Loucy (cell line): Measurements from ENCODE around the gene EMX2.

Experiments used
- H2AFZ ChIP-seq: fragments of 200-600 bp; sonication (generic); 2 replicates; pipeline ENCODE4 v1.6.0; 2016; ENCODE audit warnings: antibody characterized with exemption, mild to moderate bottlenecking, low read length, moderate library complexity
- H3F3A ChIP-seq: fragments of 200-600 bp; 2 replicates; pipeline ENCODE4 v1.6.0; 2016; ENCODE audit warnings: antibody characterized with exemption, low read depth, mild to moderate bottlenecking
- H3K27me3 ChIP-seq: fragments of 200-600 bp; sonication (generic); 2 replicates; pipeline ENCODE4 v1.6.1; 2014; ENCODE audit warnings: low read length, mild to moderate bottlenecking; ENCODE audit not compliant: insufficient read depth, poor library complexity, severe bottlenecking
- H3K36me3 ChIP-seq: fragments of 200-600 bp; sonication (generic); 2 replicates; pipeline ENCODE4 v1.6.1; 2016; ENCODE audit warnings: low read length; ENCODE audit not compliant: insufficient read depth
- H3K4me1 ChIP-seq: fragments of 200-600 bp; sonication (generic); 2 replicates; pipeline ENCODE4 v1.5.1; 2014; ENCODE audit warnings: low read length, mild to moderate bottlenecking; ENCODE audit not compliant: insufficient read depth, poor library complexity, severe bottlenecking
- H3K4me2 ChIP-seq: fragments of 200-600 bp; sonication (generic); 2 replicates; pipeline ENCODE4 v1.6.0; 2014; ENCODE audit warnings: antibody characterized with exemption, low read length, low read depth, mild to moderate bottlenecking; ENCODE audit not compliant: poor library complexity, severe bottlenecking
- H3K4me3 ChIP-seq: fragments of 200-600 bp; sonication (generic); 2 replicates; pipeline ENCODE4 v1.5.1; 2014; ENCODE audit warnings: low read length, mild to moderate bottlenecking, mixed read lengths; ENCODE audit not compliant: poor library complexity, severe bottlenecking
- H3K79me2 ChIP-seq: fragments of 200-600 bp; sonication (generic); 2 replicates; pipeline ENCODE4 v1.6.1; 2014; ENCODE audit warnings: low read length; ENCODE audit not compliant: insufficient read depth
- H3K9ac ChIP-seq: fragments of 200-600 bp; sonication (generic); 2 replicates; pipeline ENCODE4 v1.6.0; 2014; ENCODE audit warnings: mild to moderate bottlenecking, low read depth, low read length, moderate library complexity; ENCODE audit not compliant: poor library complexity, severe bottlenecking
- H3K9me2 ChIP-seq: fragments of 200-600 bp; sonication (generic); replicated peaks from 2 replicates; pipeline ENCODE4 v1.6.1; 2016; ENCODE audit warnings: low read depth, low read length, mixed read lengths
- H3K9me3 ChIP-seq: fragments of 200-600 bp; sonication (generic); 2 replicates; pipeline ENCODE4 v1.6.1; 2014; ENCODE audit warnings: mild to moderate bottlenecking, antibody characterized with exemption, low read length, low read depth; ENCODE audit not compliant: insufficient read depth
- H4K20me1 ChIP-seq: fragments of 200-600 bp; sonication (generic); 2 replicates; pipeline ENCODE4 v1.6.0; 2014; ENCODE audit warnings: antibody characterized with exemption, low read length, mild to moderate bottlenecking; ENCODE audit not compliant: insufficient read depth, poor library complexity, severe bottlenecking
- EZH2phosphoT487 ChIP-seq: fragments of 200-600 bp; IDR thresholded peaks from 2 replicates; pipeline ENCODE4 v1.6.1; 2018; ENCODE audit warnings: antibody characterized with exemption, mild to moderate bottlenecking, moderate library complexity, borderline replicate concordance
- TF ChIP-seq, protein P1 (sequence below): fragments of 200-600 bp; sonication (generic); conservative IDR thresholded peaks from 2 replicates; pipeline ENCODE4 v1.5.1; 2014; ENCODE audit warnings: mild to moderate bottlenecking, antibody characterized with exemption, low read length

The EMX2 gene

DNA sequence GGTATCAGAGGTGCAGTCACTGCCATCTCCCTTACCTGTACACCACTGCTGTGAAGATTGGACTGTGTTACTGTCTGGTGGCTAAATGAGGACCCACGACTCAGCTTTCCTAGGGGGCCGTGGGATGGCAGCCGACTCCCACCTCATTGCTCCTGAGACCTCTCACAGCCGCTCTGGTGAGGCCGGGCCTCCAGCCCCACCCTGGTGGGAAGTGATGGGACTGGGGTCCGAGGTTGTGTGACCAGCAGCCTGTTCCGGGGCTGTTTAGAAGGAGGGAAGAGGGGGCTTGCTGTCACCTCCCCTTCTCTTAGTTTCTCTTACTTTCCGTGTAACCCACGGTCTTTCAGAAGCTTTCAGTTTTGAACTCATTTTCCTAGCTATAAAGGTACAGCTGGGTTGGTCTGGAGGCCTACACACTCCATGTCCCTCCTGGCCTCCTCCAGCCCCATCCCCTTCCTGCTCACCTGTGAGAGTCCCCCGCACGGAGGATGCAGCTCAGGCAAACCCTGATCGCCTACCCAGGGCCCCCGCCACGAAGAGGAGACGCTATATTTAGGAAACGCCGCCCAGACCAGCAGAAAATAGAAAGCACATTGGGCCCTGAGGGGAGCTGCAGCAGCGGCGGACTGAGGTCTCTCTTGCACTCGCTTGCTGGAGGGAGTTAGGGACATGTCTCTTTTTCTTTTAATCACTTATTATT is 4.6 kb downstream of the EMX2 start:
- H3K9me3 ChIP-seq = no peaks in the 10 kb centered on the region
- no peaks in the 10 kb centered on the region for H4K20me1 ChIP-seq
- no peaks in the 10 kb centered on the region for H3K36me3 ChIP-seq
- H3K4me1 ChIP-seq = no peaks in the 10 kb centered on the region
- no peaks in the 10 kb centered on the region for H3K9me2 ChIP-seq
- no peaks in the 10 kb centered on the region for H3K79me2 ChIP-seq
- no peaks in the 10 kb centered on the region for H3K27me3 ChIP-seq
- H3K4me3 ChIP-seq = no peak overlapping the region
- H3K9ac ChIP-seq = no peak overlapping the region
- H3F3A ChIP-seq = no peaks in the 10 kb centered on the region
- no peak overlapping the region for H2AFZ ChIP-seq
- no peak overlapping the region for H3K4me2 ChIP-seq
- TF ChIP-seq, protein P1, sequence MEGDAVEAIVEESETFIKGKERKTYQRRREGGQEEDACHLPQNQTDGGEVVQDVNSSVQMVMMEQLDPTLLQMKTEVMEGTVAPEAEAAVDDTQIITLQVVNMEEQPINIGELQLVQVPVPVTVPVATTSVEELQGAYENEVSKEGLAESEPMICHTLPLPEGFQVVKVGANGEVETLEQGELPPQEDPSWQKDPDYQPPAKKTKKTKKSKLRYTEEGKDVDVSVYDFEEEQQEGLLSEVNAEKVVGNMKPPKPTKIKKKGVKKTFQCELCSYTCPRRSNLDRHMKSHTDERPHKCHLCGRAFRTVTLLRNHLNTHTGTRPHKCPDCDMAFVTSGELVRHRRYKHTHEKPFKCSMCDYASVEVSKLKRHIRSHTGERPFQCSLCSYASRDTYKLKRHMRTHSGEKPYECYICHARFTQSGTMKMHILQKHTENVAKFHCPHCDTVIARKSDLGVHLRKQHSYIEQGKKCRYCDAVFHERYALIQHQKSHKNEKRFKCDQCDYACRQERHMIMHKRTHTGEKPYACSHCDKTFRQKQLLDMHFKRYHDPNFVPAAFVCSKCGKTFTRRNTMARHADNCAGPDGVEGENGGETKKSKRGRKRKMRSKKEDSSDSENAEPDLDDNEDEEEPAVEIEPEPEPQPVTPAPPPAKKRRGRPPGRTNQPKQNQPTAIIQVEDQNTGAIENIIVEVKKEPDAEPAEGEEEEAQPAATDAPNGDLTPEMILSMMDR = no peak
- no peak for TF ChIP-seq EZH2phosphoT487

DNA sequence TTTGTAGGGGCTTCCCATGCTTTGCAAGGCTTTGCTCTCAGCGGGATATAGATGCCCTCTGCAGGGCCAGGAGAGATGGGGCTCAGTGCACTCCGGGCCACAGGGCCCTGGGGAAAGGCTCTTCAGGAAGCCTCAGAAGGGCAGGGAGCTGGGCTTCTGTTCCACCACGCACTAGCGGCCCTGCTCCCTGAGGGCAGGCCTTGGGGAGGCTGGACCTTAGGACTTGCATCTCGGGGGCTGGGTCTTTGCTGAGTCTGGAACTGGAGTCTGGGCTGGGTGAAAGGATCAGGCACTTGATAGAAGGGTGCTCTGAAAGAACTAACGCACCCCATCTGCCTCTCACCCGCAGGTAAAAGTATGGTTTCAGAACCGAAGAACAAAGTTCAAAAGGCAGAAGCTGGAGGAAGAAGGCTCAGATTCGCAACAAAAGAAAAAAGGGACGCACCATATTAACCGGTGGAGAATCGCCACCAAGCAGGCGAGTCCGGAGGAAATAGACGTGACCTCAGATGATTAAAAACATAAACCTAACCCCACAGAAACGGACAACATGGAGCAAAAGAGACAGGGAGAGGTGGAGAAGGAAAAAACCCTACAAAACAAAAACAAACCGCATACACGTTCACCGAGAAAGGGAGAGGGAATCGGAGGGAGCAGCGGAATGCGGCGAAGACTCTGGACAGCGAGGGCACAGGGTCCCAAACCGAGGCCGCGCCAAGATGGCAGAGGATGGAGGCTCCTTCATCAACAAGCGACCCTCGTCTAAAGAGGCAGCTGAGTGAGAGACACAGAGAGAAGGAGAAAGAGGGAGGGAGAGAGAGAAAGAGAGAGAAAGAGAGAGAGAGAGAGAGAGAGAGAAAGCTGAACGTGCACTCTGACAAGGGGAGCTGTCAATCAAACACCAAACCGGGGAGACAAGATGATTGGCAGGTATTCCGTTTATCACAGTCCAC is 5.4 kb downstream of the EMX2 start:
- H3K4me1 ChIP-seq = no peaks in the 10 kb centered on the region
- no peak overlapping the region for H2AFZ ChIP-seq
- H3K27me3 ChIP-seq = no peaks in the 10 kb centered on the region
- H3K4me2 ChIP-seq = no peak overlapping the region
- H3K79me2 ChIP-seq = no peaks in the 10 kb centered on the region
- H3K4me3 ChIP-seq = no peak overlapping the region
- H4K20me1 ChIP-seq = no peaks in the 10 kb centered on the region
- H3F3A ChIP-seq = no peaks in the 10 kb centered on the region
- TF ChIP-seq, protein P1 = no peak
- TF ChIP-seq EZH2phosphoT487 = no peak
- no peak overlapping the region for H3K9ac ChIP-seq
- H3K36me3 ChIP-seq = no peaks in the 10 kb centered on the region
- no peaks in the 10 kb centered on the region for H3K9me2 ChIP-seq
- H3K9me3 ChIP-seq = no peaks in the 10 kb centered on the region

DNA sequence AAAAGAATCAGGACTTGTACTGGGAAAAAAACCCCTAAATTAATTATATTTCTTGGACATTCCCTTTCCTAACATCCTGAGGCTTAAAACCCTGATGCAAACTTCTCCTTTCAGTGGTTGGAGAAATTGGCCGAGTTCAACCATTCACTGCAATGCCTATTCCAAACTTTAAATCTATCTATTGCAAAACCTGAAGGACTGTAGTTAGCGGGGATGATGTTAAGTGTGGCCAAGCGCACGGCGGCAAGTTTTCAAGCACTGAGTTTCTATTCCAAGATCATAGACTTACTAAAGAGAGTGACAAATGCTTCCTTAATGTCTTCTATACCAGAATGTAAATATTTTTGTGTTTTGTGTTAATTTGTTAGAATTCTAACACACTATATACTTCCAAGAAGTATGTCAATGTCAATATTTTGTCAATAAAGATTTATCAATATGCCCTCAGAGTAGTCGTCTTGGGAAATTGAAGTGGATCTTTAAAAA is 6.6 kb downstream of the EMX2 start:
- Histone ChIP-seq H3K27me3 (no peaks in the 10 kb centered on the region), H3K9me3 (no peaks in the 10 kb centered on the region), H3K4me3 (no peak overlapping the region), H3K4me2 (no peak overlapping the region), H4K20me1 (no peaks in the 10 kb centered on the region), H3K4me1 (no peaks in the 10 kb centered on the region), H2AFZ (no peak overlapping the region), H3K79me2 (no peaks in the 10 kb centered on the region), H3K9ac (no peak overlapping the region), H3F3A (no peaks in the 10 kb centered on the region), H3K9me2 (no peaks in the 10 kb centered on the region), H3K36me3 (no peaks in the 10 kb centered on the region)
- TF ChIP-seq, protein P1 = no peak
- no peak for TF ChIP-seq EZH2phosphoT487
